Left ventricle myocardium superior (tissue), 1 donor: ENCODE data around the gene HEPACAM2. TPM values are rescaled to one million over a fixed set of nuclear protein-coding genes. Genes with fewer than 3 reads are reported as not detected.
A peak's percentile ranks its signal among the peaks of the same experiment; 100 is the strongest.

Source experiments
- ATAC-seq: fragments of 200-7000 bp; cut with Tn5 transposase; one replicate; pipeline ENCODE4 v1.9.1; 2020; ENCODE audit warnings: mild to moderate bottlenecking, moderate library complexity
- DNase-seq: peaks from one replicate; pipeline ENCODE4 v3.0.0-alpha.2; 2020
- intact Hi-C: fragments of 100-400 bp; cut with micrococcal nuclease; formaldehyde crosslinking; loops from one replicate; pipeline ENCODE4 v1.11.0; 2022
- total RNA-seq: library from RNA; stranded (reverse); fragmentation: NEBNext Ultra II Directional; extraction: Animal tissue kit (Norgen Biotek cat#: 25700); gene quantifications from one replicate; pipeline ENCODE4 v1.2.1, GENCODE V29; 2021
- donor health status: DM: no; HTN: yes; CAD: no; lungs with severe emphysema.

The HEPACAM2 gene
- total RNA-seq, 1 donor from 2014 or later: not detected

DNA sequence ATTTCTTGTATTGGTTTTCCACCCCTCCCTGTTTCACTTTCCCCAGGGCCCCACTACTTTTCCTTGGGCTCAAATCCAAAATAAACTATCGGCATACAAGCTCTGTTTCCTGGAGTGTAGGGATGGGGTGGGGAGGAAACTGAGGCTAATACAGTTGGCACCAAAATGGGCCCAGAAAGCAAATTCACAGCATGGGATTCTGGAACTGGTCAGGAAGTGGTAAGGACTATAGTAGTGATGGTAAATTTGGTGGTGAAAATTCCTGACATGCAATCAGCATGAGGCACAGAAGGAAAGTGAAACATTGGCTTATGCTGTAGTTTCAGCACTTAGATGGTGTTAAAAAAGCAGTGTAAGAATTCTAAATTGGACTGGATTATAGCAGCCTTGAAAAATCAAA, 69.4 kb downstream of the HEPACAM2 start:
- ATAC-seq: no peak
- intact Hi-C loops: no loop called here
- DNase-seq: no peak

DNA sequence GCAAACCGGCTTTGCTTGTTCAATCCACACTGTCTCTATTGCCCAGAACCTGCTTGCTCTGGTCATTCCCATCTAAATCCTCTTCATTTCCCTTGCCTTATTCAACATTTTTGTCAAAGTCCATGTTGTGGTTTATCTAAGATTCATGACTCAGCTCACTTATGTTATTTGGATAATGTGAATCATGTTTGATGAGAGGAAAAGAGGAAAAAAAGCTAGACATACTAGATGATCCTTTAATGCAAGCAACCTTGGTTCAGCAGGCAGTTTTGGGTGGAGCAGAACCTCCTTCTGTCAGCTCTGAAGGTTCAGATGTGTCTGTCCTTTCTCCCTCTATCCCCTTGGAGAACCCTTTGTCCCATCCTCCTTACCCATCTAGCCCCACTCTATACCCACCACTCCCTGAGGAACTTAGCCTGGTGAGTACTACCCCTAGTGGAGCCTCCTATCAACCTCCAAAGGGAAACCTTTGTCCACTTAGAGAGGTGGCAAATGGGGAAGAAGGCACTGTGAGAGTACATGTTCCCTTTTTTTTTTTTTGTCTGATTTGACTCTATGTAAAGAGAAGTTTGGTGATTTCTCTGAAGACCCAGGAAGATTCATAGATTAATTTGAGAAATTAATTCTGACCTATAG, 76.0 kb downstream of the HEPACAM2 start:
- DNase-seq (no peak), ATAC-seq (no peak)
- intact Hi-C loops: no loop called here

DNA sequence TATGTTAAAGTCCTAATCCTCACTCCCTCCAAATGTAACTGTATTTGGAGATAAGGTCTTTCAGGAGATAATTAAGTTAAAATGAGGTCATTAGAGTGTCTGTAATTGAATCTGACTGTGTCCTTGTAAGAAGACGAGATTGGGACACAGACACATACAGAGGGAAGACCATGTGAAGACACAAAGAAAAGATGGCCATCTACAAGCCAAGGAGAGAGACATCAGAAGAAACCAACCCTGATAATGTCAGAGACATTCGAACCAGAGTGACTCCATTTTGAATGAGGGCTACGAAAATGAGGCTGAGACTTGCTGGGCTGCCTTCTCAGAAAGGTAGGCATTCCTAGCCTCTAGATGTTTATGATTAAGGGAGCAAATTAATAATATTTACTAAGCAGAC, 77.5 kb downstream of the HEPACAM2 start:
- DNase-seq (no peak), ATAC-seq (no peak)
- intact Hi-C loops: no loop called here

DNA sequence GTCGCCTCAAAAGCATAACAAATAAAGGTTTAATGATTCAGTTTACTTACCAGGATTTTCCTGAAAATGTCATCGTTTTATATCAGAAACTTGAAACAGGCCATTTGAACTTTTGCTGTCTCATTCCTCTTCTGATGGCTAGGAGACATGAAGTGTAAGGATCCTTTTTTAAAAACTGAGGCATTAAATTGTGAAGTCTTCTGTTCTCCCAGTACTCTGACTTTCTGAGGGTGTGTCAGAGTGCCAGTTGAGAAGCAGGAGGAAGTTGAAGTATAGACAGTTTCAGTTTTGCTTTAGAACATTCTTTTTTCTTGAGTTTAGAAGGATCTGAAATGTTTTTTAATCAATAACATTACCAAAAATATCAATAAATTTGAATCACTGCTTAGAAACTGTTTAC, 78.1 kb downstream of the HEPACAM2 start, which contains the start of gene SAMD9L:
Gene SAMD9L, minus strand, starts transcription at position 242 of the 400 bp plus-strand sequence. CDS start 12,414 bp downstream, outside the sequence.
- ATAC-seq (peak; percentile 60), DNase-seq (no peak)
- intact Hi-C loops: no loop called here

DNA sequence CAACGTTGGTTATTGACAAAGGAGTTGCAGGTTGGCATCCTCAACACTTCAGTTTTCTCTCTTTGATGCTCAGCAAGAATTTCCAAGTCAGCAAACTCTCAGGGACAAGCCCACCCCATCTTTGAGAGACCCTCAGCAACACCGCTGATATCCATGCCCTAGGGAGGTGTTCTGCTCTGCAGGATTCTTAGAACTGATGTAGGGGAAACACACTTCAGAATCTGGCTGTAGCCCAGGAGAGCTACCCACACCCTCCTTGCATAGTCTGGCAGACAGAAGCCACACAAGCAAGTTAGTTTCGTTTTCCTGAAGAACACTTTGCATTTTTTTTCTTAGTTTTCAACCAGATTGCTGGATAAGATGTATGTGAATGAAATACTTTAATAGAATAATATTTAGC, 78.9 kb downstream of the HEPACAM2 start:
- intact Hi-C loops: no loop called here
- peak; percentile 20 for DNase-seq
- ATAC-seq: peak; percentile 86

GRCh38 chr7:93146472-93147141, 79.7 kb downstream of the HEPACAM2 start:
- ATAC-seq (peak; percentile 31), DNase-seq (no peak)
- intact Hi-C loops: no loop called here

DNA sequence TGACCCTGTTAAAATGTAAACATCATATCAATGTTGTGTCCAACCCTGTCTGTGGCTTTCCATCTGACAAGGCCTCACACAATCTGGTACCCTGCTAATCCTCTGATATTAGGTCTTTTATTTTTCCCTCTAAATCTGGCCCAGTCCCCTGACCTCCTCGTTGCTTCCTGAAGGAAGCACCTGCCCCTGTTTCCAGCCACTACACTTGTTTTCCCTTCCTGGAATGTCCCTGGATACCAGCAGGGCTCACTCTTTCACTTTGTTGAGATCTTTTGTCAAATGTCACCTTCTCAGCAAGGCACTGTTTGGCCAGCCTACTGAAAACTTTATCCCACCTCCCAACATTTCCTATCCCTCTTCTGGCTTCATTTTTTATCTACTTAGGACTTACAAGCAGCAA, 80.2 kb downstream of the HEPACAM2 start:
- intact Hi-C loops: no loop called here
- DNase-seq (no peak), ATAC-seq (no peak)

- ATAC-seq: no peak
- DNase-seq: no peak
- intact Hi-C loops: no loop called here
Measured at GRCh38 chr7:93145354-93145753, 80.9 kb downstream of the HEPACAM2 start.

DNA sequence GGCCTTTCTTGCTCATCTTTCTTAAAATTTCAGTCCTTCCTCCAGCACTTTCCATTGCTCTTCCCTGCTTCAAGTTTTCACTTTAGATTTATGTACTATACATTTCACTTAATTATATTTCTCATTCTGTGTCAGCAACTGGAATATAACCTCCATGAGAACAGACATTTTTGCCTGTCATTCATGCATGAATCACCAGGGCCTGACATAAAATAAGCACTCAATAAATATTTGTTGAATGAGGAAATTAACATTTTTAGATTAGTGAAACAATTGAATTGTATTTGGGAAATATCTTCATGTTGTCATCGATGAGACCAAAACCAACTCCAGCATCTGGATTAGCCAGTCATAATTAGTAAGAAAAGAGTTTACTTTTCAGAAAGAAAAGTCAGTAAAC, 84.1 kb downstream of the HEPACAM2 start:
- intact Hi-C loops: no loop called here
- DNase-seq (no peak), ATAC-seq (no peak)

- ATAC-seq (no peak), DNase-seq (no peak)
- intact Hi-C loops: no loop called here
Measured at GRCh38 chr7:93140582-93141191, 85.6 kb downstream of the HEPACAM2 start.

GRCh38 chr7:93138576-93138975, 87.7 kb downstream of the HEPACAM2 start:
- intact Hi-C loops: no loop called here
- DNase-seq (no peak), ATAC-seq (no peak)

Other genes starting within 250 kb of the HEPACAM2 start
- gene SAMD9, start 108.5 kb downstream of the HEPACAM2 start, total RNA-seq: 3.5 TPM
- gene SAMD9L, start 78.1 kb downstream of the HEPACAM2 start, total RNA-seq: 5.9 TPM
- 17.7 TPM for gene VPS50, start 5.9 kb upstream of the HEPACAM2 start, total RNA-seq